HL-60 (cell line): Measurements from ENCODE around the gene TIGD3.

Experiments used
- POLR2AphosphoS5 ChIP-seq: IDR thresholded peaks from 2 replicates; pipeline ENCODE4 v1.6.1; 2012; ENCODE audit warnings: low read depth
- SPI1 ChIP-seq: IDR thresholded peaks from 2 replicates; pipeline ENCODE4 v1.6.1; 2012; ENCODE audit warnings: low read depth, mild to moderate bottlenecking, borderline replicate concordance
- TF ChIP-seq, protein P1 (sequence below): IDR thresholded peaks from one replicate; pipeline ENCODE4 v1.5.1; 2011; ENCODE audit warnings: low read length, control low read depth, inconsistent platforms; ENCODE audit not compliant: insufficient read depth
- TF ChIP-seq, protein P2 (sequence below): IDR thresholded peaks from 2 replicates; pipeline ENCODE4 v1.6.1; 2012; ENCODE audit warnings: low read depth; ENCODE audit not compliant: insufficient replicate concordance

DNA sequence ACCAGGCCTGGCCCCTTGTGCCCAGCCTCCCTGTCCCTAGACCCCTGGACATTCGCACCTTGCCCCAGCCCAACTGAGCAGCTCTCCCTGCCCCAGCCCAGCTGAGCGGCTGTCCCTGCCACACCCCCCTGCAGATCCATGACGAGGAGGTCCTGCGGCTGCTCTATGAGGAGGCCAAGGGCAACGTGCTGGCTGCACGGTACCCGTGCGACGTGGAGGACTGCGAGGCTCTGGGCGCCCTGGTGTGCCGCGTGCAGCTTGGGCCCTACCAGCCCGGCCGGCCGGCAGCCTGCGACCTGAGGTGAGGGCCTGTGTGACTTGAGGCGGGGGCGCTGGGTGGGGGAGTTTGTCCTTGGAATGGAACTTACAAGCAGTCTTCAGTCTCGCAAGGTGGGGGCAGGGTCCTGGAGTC lies 39.6 kb downstream of the TIGD3 start:
- TF ChIP-seq, protein P1, sequence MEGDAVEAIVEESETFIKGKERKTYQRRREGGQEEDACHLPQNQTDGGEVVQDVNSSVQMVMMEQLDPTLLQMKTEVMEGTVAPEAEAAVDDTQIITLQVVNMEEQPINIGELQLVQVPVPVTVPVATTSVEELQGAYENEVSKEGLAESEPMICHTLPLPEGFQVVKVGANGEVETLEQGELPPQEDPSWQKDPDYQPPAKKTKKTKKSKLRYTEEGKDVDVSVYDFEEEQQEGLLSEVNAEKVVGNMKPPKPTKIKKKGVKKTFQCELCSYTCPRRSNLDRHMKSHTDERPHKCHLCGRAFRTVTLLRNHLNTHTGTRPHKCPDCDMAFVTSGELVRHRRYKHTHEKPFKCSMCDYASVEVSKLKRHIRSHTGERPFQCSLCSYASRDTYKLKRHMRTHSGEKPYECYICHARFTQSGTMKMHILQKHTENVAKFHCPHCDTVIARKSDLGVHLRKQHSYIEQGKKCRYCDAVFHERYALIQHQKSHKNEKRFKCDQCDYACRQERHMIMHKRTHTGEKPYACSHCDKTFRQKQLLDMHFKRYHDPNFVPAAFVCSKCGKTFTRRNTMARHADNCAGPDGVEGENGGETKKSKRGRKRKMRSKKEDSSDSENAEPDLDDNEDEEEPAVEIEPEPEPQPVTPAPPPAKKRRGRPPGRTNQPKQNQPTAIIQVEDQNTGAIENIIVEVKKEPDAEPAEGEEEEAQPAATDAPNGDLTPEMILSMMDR: no peak
- TF ChIP-seq, protein P2, sequence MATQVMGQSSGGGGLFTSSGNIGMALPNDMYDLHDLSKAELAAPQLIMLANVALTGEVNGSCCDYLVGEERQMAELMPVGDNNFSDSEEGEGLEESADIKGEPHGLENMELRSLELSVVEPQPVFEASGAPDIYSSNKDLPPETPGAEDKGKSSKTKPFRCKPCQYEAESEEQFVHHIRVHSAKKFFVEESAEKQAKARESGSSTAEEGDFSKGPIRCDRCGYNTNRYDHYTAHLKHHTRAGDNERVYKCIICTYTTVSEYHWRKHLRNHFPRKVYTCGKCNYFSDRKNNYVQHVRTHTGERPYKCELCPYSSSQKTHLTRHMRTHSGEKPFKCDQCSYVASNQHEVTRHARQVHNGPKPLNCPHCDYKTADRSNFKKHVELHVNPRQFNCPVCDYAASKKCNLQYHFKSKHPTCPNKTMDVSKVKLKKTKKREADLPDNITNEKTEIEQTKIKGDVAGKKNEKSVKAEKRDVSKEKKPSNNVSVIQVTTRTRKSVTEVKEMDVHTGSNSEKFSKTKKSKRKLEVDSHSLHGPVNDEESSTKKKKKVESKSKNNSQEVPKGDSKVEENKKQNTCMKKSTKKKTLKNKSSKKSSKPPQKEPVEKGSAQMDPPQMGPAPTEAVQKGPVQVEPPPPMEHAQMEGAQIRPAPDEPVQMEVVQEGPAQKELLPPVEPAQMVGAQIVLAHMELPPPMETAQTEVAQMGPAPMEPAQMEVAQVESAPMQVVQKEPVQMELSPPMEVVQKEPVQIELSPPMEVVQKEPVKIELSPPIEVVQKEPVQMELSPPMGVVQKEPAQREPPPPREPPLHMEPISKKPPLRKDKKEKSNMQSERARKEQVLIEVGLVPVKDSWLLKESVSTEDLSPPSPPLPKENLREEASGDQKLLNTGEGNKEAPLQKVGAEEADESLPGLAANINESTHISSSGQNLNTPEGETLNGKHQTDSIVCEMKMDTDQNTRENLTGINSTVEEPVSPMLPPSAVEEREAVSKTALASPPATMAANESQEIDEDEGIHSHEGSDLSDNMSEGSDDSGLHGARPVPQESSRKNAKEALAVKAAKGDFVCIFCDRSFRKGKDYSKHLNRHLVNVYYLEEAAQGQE: no peak
- TF ChIP-seq SPI1 (no peak), POLR2AphosphoS5 (no peak)
